Measurements from ENCODE around the gene SDCBP2.
"Not testable (repeated sequence)": the region's sequence is repeated elsewhere in the genome, so short reads cannot be mapped to it uniquely, and the experiment has no call there.

Gene SDCBP2

GRCh38 chr20:1357921-1358671 is 29.2 kb upstream of the SDCBP2 start:
- no peak for DNase-seq

- DNase-seq: no peak
Measured at GRCh38 chr20:1353956-1354355, 25.0 kb upstream of the SDCBP2 start.

DNA sequence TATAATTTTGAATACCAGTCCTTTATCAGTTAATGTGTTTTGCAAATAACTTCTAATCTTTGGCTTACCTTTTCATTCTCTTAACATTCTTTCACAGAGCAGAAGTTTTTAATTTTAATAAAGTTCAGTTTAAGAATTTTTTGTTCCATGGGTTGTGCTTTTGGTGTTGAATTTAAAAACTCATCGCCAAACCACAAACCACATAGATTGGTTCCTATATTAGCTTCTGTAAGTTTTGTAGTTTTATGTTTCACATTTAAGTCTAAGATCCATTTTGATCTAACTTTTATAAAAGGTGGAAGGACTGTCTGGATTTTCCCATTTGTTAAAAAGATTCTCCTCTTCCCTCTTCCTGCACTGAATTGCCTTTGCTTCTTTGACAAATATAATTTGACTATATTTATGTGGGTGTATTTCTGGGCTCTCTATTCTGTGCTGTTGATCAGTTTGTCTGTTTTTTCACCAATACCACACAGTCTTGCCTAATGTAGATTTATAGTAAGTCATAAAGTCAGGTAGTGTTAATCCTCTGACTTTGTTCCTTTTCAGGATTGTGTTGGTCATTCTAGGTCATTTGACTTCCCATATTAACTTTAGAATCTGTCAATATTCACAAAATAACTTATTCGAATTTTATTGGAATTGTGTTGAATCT is 17.5 kb upstream of the SDCBP2 start:
- DNase-seq: no peak

DNA sequence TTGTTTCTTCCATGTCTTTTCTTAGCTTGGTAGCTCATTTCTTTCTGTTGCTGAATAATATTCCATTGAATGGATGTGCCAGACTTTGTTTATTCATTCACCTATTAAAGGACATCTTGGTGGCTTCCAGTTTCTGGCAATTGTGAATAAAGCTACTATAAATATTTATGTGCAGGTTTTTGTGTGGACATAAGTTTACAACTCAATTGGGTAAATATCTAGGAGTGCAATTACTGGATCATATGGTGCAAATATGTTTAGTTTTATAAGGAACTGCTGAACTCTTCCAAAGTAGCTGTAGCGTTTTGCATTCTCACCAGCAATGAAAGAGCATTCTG is 16.8 kb upstream of the SDCBP2 start:
- no peak for DNase-seq

GRCh38 chr20:1345030-1345755 is 16.3 kb upstream of the SDCBP2 start:
- no peak for DNase-seq

DNA sequence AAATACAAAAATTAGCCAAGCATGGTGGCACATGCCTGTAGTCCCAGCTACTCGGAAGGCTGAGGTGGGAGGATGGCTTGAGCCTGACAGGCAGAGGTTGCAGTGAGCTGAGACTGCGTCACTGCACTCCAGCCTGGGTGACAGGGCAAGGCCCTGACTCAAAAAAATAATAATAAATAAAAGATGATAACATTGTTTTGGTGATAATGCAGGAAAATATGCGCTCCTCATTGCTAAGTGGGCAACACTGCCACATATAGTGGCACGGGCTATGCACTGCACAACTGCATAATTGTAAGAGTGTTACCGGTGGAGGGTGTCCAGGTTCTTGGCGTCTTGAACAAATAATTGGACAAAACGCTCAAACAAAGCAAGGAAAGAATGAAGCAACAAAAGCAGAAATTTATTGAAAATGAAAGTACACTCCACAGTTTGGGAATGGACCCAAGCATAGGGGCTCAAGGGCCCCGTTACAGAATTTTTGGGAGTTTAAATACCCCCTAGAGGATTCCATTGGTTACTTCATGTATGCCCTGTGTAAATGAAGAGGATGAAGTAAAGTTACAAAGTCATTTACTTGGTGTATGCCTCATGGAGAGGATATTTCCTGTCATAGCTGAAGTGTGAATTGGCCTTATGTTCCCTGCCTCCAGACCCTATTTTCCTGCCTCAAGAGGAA is 14.6 kb upstream of the SDCBP2 start:
- not testable (repeated sequence) for DNase-seq

DNA sequence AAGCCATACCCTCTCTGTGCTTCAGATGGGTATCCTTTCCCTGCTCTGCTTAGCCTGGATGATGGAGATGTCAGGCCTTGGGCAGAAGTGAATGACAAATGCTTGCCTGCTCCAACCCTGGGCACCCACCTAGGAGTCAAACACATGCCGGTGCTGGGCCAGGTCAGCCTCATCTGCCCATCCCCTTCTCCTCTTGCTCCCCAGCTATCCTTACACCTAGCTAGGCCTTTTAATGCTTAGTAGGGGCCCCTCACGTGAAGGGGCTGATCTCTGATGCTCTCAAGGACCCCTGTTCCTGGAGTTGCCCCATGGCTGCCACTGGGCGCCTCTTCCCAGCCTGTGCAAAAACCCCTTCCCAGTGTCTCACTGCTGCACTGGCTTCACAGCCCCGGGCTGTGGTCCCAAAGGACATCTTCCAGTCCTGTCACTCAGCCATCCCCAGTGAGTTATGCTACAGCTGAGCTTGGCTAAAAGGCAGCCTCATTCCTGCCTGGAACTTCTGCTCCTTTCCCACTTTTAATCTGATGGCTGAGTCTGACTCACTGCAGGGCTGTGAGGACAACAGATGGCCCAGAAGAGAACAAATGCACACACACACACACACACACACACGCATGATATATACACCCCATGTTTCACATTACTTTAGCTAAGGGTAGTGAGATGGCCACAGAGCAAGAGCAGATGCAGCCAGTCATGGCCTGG is 12.8 kb upstream of the SDCBP2 start:
- DNase-seq: no peak

DNA sequence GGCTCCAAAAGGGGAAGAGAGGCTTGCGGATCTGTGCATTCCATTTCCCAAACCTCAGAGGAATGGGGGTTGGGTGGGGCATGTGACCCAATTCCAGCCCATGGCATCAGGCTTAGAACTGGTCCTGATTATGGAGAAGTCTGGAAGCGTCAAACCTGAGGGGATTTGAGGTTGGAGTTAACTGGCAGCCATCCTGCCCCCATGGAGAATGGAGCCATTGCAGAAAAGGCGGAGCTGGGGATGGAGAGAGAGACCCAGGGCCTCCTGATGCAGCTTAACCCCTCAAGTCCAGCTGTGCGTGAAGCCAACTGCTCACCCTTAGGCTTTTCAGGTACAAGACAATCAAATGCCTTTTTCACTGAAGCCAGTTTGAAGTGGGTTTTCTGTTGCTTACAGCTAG is 9.9 kb upstream of the SDCBP2 start:
- no peak for DNase-seq

GRCh38 chr20:1338096-1338495 is 9.2 kb upstream of the SDCBP2 start:
- DNase-seq: no peak

GRCh38 chr20:1337441-1337840 is 8.5 kb upstream of the SDCBP2 start:
- DNase-seq: no peak

GRCh38 chr20:1336699-1337367 is 7.9 kb upstream of the SDCBP2 start:
- no peak for DNase-seq

DNA sequence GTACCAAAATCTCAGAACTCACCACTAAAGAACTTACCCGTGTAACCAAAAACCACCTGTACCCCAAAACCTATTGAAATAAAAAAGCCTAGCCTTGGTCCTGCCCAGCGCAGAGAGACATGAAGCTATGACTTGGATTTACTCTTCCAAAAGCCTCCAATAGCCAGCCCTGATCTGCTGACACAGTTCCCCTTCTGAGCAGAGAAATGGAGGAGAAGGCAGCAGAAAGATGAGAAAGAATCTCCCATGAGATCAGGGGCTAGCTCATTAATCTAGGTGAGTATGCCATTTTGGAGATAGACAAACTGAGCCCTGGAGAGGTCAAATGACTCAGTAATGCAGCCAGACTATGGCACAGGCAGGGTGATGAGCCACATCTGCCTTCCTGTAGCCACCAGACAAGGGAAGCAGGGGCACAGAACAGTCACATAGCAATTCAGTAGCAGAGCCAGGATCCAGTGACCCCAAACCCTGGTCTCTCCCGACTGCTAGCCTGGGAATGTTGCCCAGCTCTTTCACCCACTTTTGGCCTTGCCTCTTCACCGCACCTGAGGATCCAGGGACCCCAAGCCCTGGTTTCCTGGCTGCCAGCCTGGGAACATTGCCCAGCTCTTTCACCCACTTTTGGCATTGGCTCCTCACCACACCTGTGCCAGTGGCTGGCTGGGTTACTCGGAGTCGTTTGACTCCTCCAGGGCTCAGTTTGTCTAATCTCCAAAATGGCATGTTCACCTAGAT is 7.2 kb upstream of the SDCBP2 start:
- DNase-seq: no peak

GRCh38 chr20:1334761-1335160 is 5.8 kb upstream of the SDCBP2 start:
- peak; percentile 23 for DNase-seq

DNA sequence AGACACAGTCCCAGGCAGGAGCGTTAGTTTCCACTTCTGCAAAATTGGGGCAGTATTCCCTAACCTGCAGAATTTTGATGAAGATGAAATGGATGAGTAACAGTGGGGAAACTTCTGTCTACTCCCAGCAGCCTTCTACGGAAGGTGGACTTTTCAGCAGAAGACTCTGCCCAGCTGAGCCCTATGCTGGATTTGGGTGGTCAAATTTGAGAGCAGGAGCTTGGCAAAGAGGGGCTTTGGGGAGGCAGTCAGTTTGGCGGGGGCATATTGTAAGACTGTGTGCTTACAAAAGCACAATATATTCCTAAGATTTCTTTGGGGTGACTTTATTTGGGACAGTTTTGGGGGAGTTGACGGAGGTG is 5.4 kb upstream of the SDCBP2 start:
- DNase-seq: no peak

GRCh38 chr20:1333462-1334369 is 4.8 kb upstream of the SDCBP2 start:
- DNase-seq: no peak

GRCh38 chr20:1332749-1333300 is 3.9 kb upstream of the SDCBP2 start:
- no peak for DNase-seq

DNA sequence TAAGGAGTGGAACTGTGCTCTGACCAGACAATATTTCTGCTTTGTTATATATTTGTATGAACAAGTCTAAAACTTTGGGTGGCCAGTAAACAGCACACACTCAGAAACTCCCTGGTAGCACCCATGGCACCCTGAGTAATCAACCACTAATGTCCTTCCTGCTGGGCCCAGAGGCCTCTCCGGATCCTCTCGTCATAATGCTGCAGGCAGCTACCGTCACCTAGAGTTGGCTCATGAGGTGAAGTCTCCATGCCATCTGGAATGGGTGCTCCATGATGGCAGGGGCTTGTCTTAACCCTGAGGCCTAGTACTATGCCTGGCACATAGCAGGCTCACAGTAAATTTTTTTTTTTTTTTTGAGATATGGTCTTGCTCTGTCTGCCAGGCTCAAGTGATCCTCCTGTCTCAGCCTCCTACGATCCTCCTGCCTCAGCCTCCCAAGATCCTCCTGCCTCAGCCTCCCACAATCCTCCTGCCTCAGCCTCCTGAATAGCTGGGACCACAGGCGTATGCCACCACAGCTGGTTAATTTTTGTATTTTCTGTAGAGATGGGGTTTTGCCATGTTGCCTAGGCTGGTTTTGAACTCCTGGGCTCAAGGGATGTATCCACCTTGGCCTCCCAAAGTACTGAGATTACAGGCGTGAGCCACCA is 3.0 kb upstream of the SDCBP2 start:
- no peak for DNase-seq

DNA sequence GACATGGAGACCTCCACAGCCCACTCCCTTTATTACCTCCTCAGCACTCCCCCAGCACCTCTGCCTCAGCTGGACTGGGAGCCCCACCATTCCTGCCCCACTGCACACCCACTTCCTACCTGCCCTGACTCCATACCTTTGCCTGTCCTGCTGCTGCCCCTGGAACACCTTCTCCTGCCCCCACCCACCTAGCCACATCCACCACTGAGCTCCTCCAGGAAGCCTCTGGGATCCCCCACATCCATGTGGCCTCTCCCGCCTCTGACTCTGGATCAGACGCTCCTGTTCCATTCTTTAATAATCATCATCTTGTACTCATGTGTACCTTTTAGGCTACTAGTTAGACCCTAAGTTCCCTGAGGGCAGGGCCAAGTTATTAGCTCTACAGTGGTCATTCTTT is 2.2 kb upstream of the SDCBP2 start:
- DNase-seq: no peak

DNA sequence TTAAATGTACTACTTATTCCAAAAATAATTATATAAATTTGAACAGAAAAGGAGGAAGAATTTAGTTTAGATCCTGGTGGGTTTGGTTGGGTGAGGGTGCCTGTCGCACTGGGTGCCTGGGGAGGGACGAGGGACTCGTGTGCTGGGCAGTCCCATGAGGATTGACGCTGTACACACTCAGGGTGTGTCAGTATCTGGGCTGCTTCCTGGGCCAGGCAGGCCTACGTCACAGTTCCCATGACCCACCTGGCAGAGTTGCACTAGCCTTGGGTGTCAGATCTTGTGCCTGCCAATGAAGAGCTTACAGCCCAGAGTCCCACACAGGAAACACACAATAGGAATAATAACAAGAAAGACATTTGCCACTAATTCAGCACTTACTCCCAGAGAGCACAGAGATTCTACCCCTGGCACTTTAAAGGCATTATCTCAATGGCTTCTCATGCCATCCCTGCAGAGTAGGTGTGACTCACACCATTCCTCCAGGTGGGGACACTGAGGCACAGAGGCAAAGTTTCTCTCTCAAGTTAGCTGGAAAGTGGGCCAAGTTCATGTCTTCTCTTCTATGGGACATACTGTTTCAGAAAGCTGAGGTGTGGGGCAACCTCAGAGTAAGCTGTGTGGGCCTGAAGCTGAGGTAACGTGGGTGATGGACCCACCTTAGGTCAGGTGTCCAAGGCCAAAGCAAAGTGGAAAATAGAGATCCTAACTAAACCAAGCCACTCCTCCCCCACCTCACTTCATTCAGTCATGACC is 1.3 kb upstream of the SDCBP2 start:
- DNase-seq: no peak

Data from NCI-H510A (cell line).